ENCODE results near the gene MBNL3. TPM values are rescaled to one million over a fixed set of nuclear protein-coding genes. Genes with fewer than 3 reads are reported as not detected.

The MBNL3 gene
- total RNA-seq, 1 experiment from 2014 or later: 2.6 TPM

- Histone ChIP-seq H3K56ac (ENCODE audit: insufficient read length, low read depth, low read length) (no peak overlapping the region), H3T11ph (ENCODE audit: low read length) (no peak overlapping the region), H3K9me3 (ENCODE audit: control insufficient read depth, low read depth, low read length) (no peaks in the 10 kb centered on the region), H3K79me1 (ENCODE audit: insufficient read depth, low read depth, low read length, poor library complexity, severe bottlenecking) (no peaks in the 10 kb centered on the region), H2BK5ac (ENCODE audit: insufficient read length, low read length) (no peak overlapping the region), H3K79me2 (ENCODE audit: insufficient read depth, low read length) (no peaks in the 10 kb centered on the region), H3K27me3 (ENCODE audit: insufficient read depth, low read length) (peaks cover 43% of the 10 kb centered on the region), H2BK12ac (ENCODE audit: insufficient read length, low read depth, low read length) (no peak overlapping the region), H3K23me2 (ENCODE audit: insufficient read length, low read depth, low read length, poor library complexity, severe bottlenecking) (no peaks in the 10 kb centered on the region), H4K91ac (ENCODE audit: insufficient read length, low read depth, low read length) (no peak overlapping the region), H4K8ac (replicated peaks; ENCODE audit: insufficient read length, low read depth, low read length) (no peak overlapping the region), H3K4me2 (ENCODE audit: insufficient read depth, insufficient read length, low read length) (no peak overlapping the region), H3K4ac (ENCODE audit: low read depth, low read length) (no peak overlapping the region), H3K18ac (ENCODE audit: insufficient read length, low read depth, low read length) (no peak overlapping the region), H2AFZ (ENCODE audit: low read length) (no peak overlapping the region), H2BK20ac (ENCODE audit: low read depth, low read length, poor library complexity, severe bottlenecking) (no peak overlapping the region), H3K4me1 (ENCODE audit: insufficient read depth, low read length) (no peaks in the 10 kb centered on the region), H3K14ac (ENCODE audit: insufficient read depth, low read length) (no peak overlapping the region), H2BK15ac (ENCODE audit: low read depth, low read length) (no peak overlapping the region), H3K23ac (ENCODE audit: insufficient read length, low read depth, low read length) (no peak overlapping the region), H2BK120ac (ENCODE audit: low read depth, low read length, poor library complexity, severe bottlenecking) (no peak overlapping the region), H2AK5ac (ENCODE audit: insufficient read length, low read length) (no peak overlapping the region), H3K9ac (ENCODE audit: extremely low read depth, insufficient read length, low read length) (no peak overlapping the region), H3K27ac (ENCODE audit: insufficient read length, low read depth, low read length) (no peak overlapping the region), H4K20me1 (ENCODE audit: control insufficient read depth, insufficient read depth, insufficient read length) (no peaks in the 10 kb centered on the region), H4K5ac (ENCODE audit: insufficient read length, low read depth, low read length) (no peak overlapping the region)
- peaks cover 15 to 20% of the 10 kb centered on the region in 2 experiments for H3K4me1 Mint-ChIP-seq
- WGBS (ENCODE audit: extremely low coverage, insufficient read length, low lambda C conversion rate): no CpG with 5 or more reads among the region's 2 CpGs
- H3K27ac Mint-ChIP-seq: no peak overlapping the region
- H3K9me3 Mint-ChIP-seq: peaks cover 2 to 6% of the 10 kb centered on the region in 2 experiments; a peak in 4 of 5 replicates
- TF ChIP-seq CTCF (conservative IDR thresholded peaks at IDR 0.05): no peak
- H3K27me3 Mint-ChIP-seq (ENCODE audit: low read depth): peaks cover 82% of the 10 kb centered on the region
- H3K36me3 Mint-ChIP-seq (ENCODE audit: insufficient read depth in 1 of 3, low read depth in 3 of 3): 0 out of 7 replicates have a peak, but pooled peaks cover 0 to 1% (median 0%) of the 10 kb centered on the region in 3 experiments
- DNase-seq: no peak
- no peak overlapping the region for H3K4me3 Mint-ChIP-seq
Observed at GRCh38 chrX:132369617-132370326, 119.1 kb downstream of the MBNL3 start.
